ENCODE data around the gene MED19. TPM values are rescaled to one million over a fixed set of nuclear protein-coding genes. Genes with fewer than 3 reads are reported as not detected.
"Not testable (repeated sequence)": the region's sequence is repeated elsewhere in the genome, so short reads cannot be mapped to it uniquely, and the experiment has no call there.

MED19 gene
- total RNA-seq, 1 donor from 2014 or later, result 19.7 TPM

- no peak for DNase-seq (ENCODE audit: low spot score in 2 of 2, unreplicated experiment in 2 of 2)
- Mint-ChIP-seq H3K36me3 (peaks cover 13% of the 10 kb centered on the region), H3K4me1 (no peaks in the 10 kb centered on the region), H3K4me3 (no peak overlapping the region), H3K27me3 (ENCODE audit: low read depth) (no peaks in the 10 kb centered on the region), H3K27ac (no peak overlapping the region), H3K9me3 (no peaks in the 10 kb centered on the region)
- TF ChIP-seq CTCF (IDR thresholded peaks at IDR 0.05; ENCODE audit: unreplicated experiment), result no peak
Observed at GRCh38 chr11:57735619-57736298, 23.7 kb upstream of the MED19 start.

- no peaks in the 10 kb centered on the region for H3K9me3 Mint-ChIP-seq
- no peaks in the 10 kb centered on the region for H3K27me3 Mint-ChIP-seq (ENCODE audit: low read depth)
- H3K36me3 Mint-ChIP-seq, result peaks cover 6% of the 10 kb centered on the region
- H3K4me1 Mint-ChIP-seq, result no peaks in the 10 kb centered on the region
- H3K4me3 Mint-ChIP-seq, result no peak overlapping the region
- DNase-seq (ENCODE audit: low spot score in 2 of 2, unreplicated experiment in 2 of 2), result no peak
- no peak overlapping the region for H3K27ac Mint-ChIP-seq
- TF ChIP-seq CTCF (IDR thresholded peaks at IDR 0.05; ENCODE audit: unreplicated experiment), result no peak
Observed at GRCh38 chr11:57732661-57733060, 20.6 kb upstream of the MED19 start.

GRCh38 chr11:57729479-57729878, 17.5 kb upstream of the MED19 start:
- no peak for TF ChIP-seq CTCF (IDR thresholded peaks at IDR 0.05; ENCODE audit: unreplicated experiment)
- H3K4me1 Mint-ChIP-seq, result no peaks in the 10 kb centered on the region
- no peaks in the 10 kb centered on the region for H3K9me3 Mint-ChIP-seq
- no peak overlapping the region for H3K27ac Mint-ChIP-seq
- H3K4me3 Mint-ChIP-seq, result no peak overlapping the region
- H3K36me3 Mint-ChIP-seq, result no peaks in the 10 kb centered on the region
- no peak for DNase-seq (ENCODE audit: low spot score in 2 of 2, unreplicated experiment in 2 of 2)
- no peaks in the 10 kb centered on the region for H3K27me3 Mint-ChIP-seq (ENCODE audit: low read depth)

- no peak for TF ChIP-seq CTCF (IDR thresholded peaks at IDR 0.05; ENCODE audit: unreplicated experiment)
- no peak overlapping the region for H3K27ac Mint-ChIP-seq
- H3K4me1 Mint-ChIP-seq, result no peaks in the 10 kb centered on the region
- no peak for DNase-seq (ENCODE audit: low spot score in 2 of 2, unreplicated experiment in 2 of 2)
- H3K27me3 Mint-ChIP-seq (ENCODE audit: low read depth), result no peaks in the 10 kb centered on the region
- H3K36me3 Mint-ChIP-seq, result no peaks in the 10 kb centered on the region
- H3K4me3 Mint-ChIP-seq, result no peak overlapping the region
- H3K9me3 Mint-ChIP-seq, result no peaks in the 10 kb centered on the region
Observed at GRCh38 chr11:57728829-57729228, 16.8 kb upstream of the MED19 start.

- Mint-ChIP-seq H3K4me1 (no peaks in the 10 kb centered on the region), H3K27me3 (ENCODE audit: low read depth) (no peaks in the 10 kb centered on the region), H3K9me3 (no peaks in the 10 kb centered on the region), H3K4me3 (no peak overlapping the region), H3K27ac (peak overlapping the region; percentile 45), H3K36me3 (no peaks in the 10 kb centered on the region)
- no peak for DNase-seq (ENCODE audit: low spot score in 2 of 2, unreplicated experiment in 2 of 2)
- TF ChIP-seq CTCF (IDR thresholded peaks at IDR 0.05; ENCODE audit: unreplicated experiment), result no peak
Observed at GRCh38 chr11:57727185-57727584, 15.2 kb upstream of the MED19 start.

GRCh38 chr11:57716726-57717125, 4.7 kb upstream of the MED19 start:
- Mint-ChIP-seq H3K4me1 (peaks cover 15% of the 10 kb centered on the region), H3K36me3 (peaks cover 15% of the 10 kb centered on the region)
- not testable (repeated sequence) for DNase-seq (ENCODE audit: low spot score in 2 of 2, unreplicated experiment in 2 of 2); H3K27ac Mint-ChIP-seq; H3K4me3 Mint-ChIP-seq; H3K27me3 Mint-ChIP-seq (ENCODE audit: low read depth); H3K9me3 Mint-ChIP-seq
